Duodenal mucosa (tissue), 2 donors: ENCODE data around the gene BLOC1S5.
A peak's percentile ranks its signal among the peaks of the same experiment; 100 is the strongest.

Experiments used
- H3K27ac ChIP-seq: one replicate; pipeline ENCODE4 v1.7.0; 2013; ENCODE audit warnings: low read depth, low read length
- H3K27me3 ChIP-seq, 2 donors: one replicate each; pipeline ENCODE4 v1.7.0; 2013; ENCODE audit warnings: low read length in 2 of 2, control low read depth in 1 of 2; ENCODE audit not compliant: insufficient read depth in 2 of 2, control insufficient read depth in 1 of 2
- H3K36me3 ChIP-seq, 2 donors: one replicate each; pipeline ENCODE4 v1.7.0; 2013; ENCODE audit warnings: low read length in 2 of 2, control low read depth in 1 of 2; ENCODE audit not compliant: insufficient read depth in 2 of 2, control insufficient read depth in 1 of 2
- H3K4me1 ChIP-seq, 2 donors: one replicate each; pipeline ENCODE4 v1.7.0; 2013; ENCODE audit warnings: low read length in 2 of 2, control low read depth in 1 of 2; ENCODE audit not compliant: insufficient read depth in 2 of 2, control insufficient read depth in 1 of 2
- H3K4me3 ChIP-seq, 2 donors: one replicate each; pipeline ENCODE4 v1.7.0; 2013; ENCODE audit warnings: low read length in 2 of 2, low read depth in 1 of 2
- H3K9ac ChIP-seq, 2 donors: one replicate each; pipeline ENCODE4 v1.7.0; 2013; ENCODE audit warnings: low read length in 2 of 2, low read depth in 1 of 2
- H3K9me3 ChIP-seq, 2 donors: one replicate each; pipeline ENCODE4 v1.7.0; 2013; ENCODE audit warnings: low read length in 2 of 2, control low read depth in 1 of 2; ENCODE audit not compliant: control insufficient read depth in 1 of 2

The BLOC1S5 gene

GRCh38 chr6:8066108-8066507, 1.9 kb upstream of the BLOC1S5 start:
- Histone ChIP-seq H3K4me3 (no peak overlapping the region), H3K9ac (no peak overlapping the region), H3K9me3 (no peaks in the 10 kb centered on the region), H3K27me3 (no peaks in the 10 kb centered on the region), H3K27ac (no peak overlapping the region), H3K4me1 (peaks cover 10 to 11% of the 10 kb centered on the region in 2 donors), H3K36me3 (peaks cover 0 to 4% of the 10 kb centered on the region in 2 donors)

GRCh38 chr6:8065519-8065911, 1.3 kb upstream of the BLOC1S5 start:
- Histone ChIP-seq H3K9ac (no peak overlapping the region), H3K4me1 (peaks cover 10 to 11% of the 10 kb centered on the region in 2 donors), H3K9me3 (no peaks in the 10 kb centered on the region), H3K36me3 (peaks cover 0 to 4% of the 10 kb centered on the region in 2 donors), H3K27me3 (no peaks in the 10 kb centered on the region), H3K4me3 (peak overlapping the region in 1 of 2 donors; percentile 95), H3K27ac (peak overlapping the region; percentile 62)

- Histone ChIP-seq H3K9me3 (no peaks in the 10 kb centered on the region), H3K27ac (peak overlapping the region; percentile 62), H3K36me3 (peaks cover 0 to 4% of the 10 kb centered on the region in 2 donors), H3K27me3 (no peaks in the 10 kb centered on the region), H3K4me3 (peak overlapping the region; percentile 95 to 97), H3K9ac (peak overlapping the region; percentile 39 to 81), H3K4me1 (peaks cover 10 to 11% of the 10 kb centered on the region in 2 donors)
These were observed 689 bp upstream of the BLOC1S5 start for GRCh38 chr6:8064638-8065518.

GRCh38 chr6:8061736-8062135, 2.5 kb downstream of the BLOC1S5 start:
- H3K9ac ChIP-seq, result no peak overlapping the region
- no peaks in the 10 kb centered on the region for H3K27me3 ChIP-seq
- H3K4me1 ChIP-seq, result peaks cover 10 to 11% of the 10 kb centered on the region in 2 donors
- H3K27ac ChIP-seq, result no peak overlapping the region
- H3K9me3 ChIP-seq, result no peaks in the 10 kb centered on the region
- H3K4me3 ChIP-seq, result no peak overlapping the region
- H3K36me3 ChIP-seq, result peaks cover 0 to 8% of the 10 kb centered on the region in 2 donors

DNA sequence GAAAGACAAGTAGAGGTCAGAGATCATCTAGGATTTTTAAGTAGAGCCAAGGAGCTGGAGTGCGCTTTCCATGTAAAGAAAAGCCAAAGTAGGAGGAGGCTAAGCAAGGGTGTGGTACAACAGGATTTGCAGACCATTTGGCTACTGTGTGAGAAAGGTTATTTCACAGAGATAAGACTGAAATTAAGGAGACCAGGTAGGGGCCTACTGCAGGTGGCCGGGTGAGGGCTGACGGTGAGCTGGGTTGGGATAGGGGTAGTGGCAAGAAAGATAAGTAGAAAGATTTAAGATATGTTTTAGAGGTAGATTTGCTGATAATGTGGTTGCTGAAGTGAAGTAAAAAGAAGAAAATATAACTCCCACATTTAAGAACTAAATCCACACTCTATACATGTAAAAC, 3.8 kb downstream of the BLOC1S5 start:
- no peak overlapping the region for H3K9ac ChIP-seq
- no peak overlapping the region for H3K4me3 ChIP-seq
- H3K9me3 ChIP-seq, result no peaks in the 10 kb centered on the region
- no peaks in the 10 kb centered on the region for H3K27me3 ChIP-seq
- H3K4me1 ChIP-seq, result peaks cover 8 to 11% of the 10 kb centered on the region in 2 donors
- peaks cover 0 to 8% of the 10 kb centered on the region in 2 donors for H3K36me3 ChIP-seq
- no peak overlapping the region for H3K27ac ChIP-seq

- H3K9ac ChIP-seq, result no peak overlapping the region
- H3K27ac ChIP-seq, result no peak overlapping the region
- no peak overlapping the region for H3K4me3 ChIP-seq
- H3K4me1 ChIP-seq, result peaks cover 0 to 3% of the 10 kb centered on the region in 2 donors
- no peaks in the 10 kb centered on the region for H3K9me3 ChIP-seq
- peaks cover 0 to 8% of the 10 kb centered on the region in 2 donors for H3K36me3 ChIP-seq
- no peaks in the 10 kb centered on the region for H3K27me3 ChIP-seq
These were observed 5.1 kb downstream of the BLOC1S5 start for GRCh38 chr6:8059129-8059528.

- no peak overlapping the region for H3K4me3 ChIP-seq
- no peak overlapping the region for H3K9ac ChIP-seq
- H3K27me3 ChIP-seq, result no peaks in the 10 kb centered on the region
- H3K36me3 ChIP-seq, result peaks cover 0 to 8% of the 10 kb centered on the region in 2 donors
- H3K27ac ChIP-seq, result no peak overlapping the region
- peaks cover 0 to 3% of the 10 kb centered on the region in 2 donors for H3K4me1 ChIP-seq
- no peaks in the 10 kb centered on the region for H3K9me3 ChIP-seq
These were observed 6.4 kb downstream of the BLOC1S5 start for GRCh38 chr6:8057793-8058192.

- no peaks in the 10 kb centered on the region for H3K4me1 ChIP-seq
- no peak overlapping the region for H3K27ac ChIP-seq
- H3K4me3 ChIP-seq, result no peak overlapping the region
- peaks cover 0 to 8% of the 10 kb centered on the region in 2 donors for H3K36me3 ChIP-seq
- no peak overlapping the region for H3K9ac ChIP-seq
- no peaks in the 10 kb centered on the region for H3K27me3 ChIP-seq
- no peaks in the 10 kb centered on the region for H3K9me3 ChIP-seq
These were observed 6.9 kb downstream of the BLOC1S5 start for GRCh38 chr6:8057263-8057662.

- Histone ChIP-seq H3K4me1 (no peaks in the 10 kb centered on the region), H3K4me3 (no peak overlapping the region), H3K36me3 (peaks cover 0 to 8% of the 10 kb centered on the region in 2 donors), H3K9ac (no peak overlapping the region), H3K9me3 (no peaks in the 10 kb centered on the region), H3K27me3 (no peaks in the 10 kb centered on the region), H3K27ac (no peak overlapping the region)
These were observed 9.9 kb downstream of the BLOC1S5 start for GRCh38 chr6:8054276-8054675.

- H3K27me3 ChIP-seq, result no peaks in the 10 kb centered on the region
These were observed 16.5 kb downstream of the BLOC1S5 start for GRCh38 chr6:8047541-8048292.

More at GRCh38 chr6:8047541-8048292, 16.5 kb downstream of the BLOC1S5 start:
- no peak overlapping the region for H3K27ac ChIP-seq
- no peak overlapping the region for H3K9ac ChIP-seq
- peaks cover 0 to 7% of the 10 kb centered on the region in 2 donors for H3K36me3 ChIP-seq
- no peaks in the 10 kb centered on the region for H3K9me3 ChIP-seq
- H3K4me1 ChIP-seq, result no peaks in the 10 kb centered on the region
- H3K4me3 ChIP-seq, result no peak overlapping the region
